Measurements from ENCODE around the gene ITGB6.

GRCh38 chr2:160092445-160092844 lies 107.6 kb downstream of the ITGB6 start:
- TF ChIP-seq CTCF (IDR thresholded peaks at IDR 0.05) (no peak), EP300 (IDR thresholded peaks at IDR 0.05) (no peak), POLR2AphosphoS5 (IDR thresholded peaks at IDR 0.05) (no peak), POLR2A (IDR thresholded peaks at IDR 0.05) (no peak)

Data from stomach (tissue), 4 donors.